Measurements from ENCODE around the gene ABCA9.

GRCh38 chr17:69084911-69085310 is 24.2 kb upstream of the ABCA9 start:
- TF ChIP-seq ZBTB7B (CRISPR knock-in tag; IDR thresholded peaks at IDR 0.05) (no peak), ZSCAN12 (CRISPR knock-in tag; IDR thresholded peaks at IDR 0.05) (no peak), YY1 (IDR thresholded peaks at IDR 0.05; ENCODE audit: insufficient read depth, insufficient replicate concordance, low read depth, low read length) (no peak)
